HCT116 (cell line): ENCODE measurements around the gene NAA35. TPM values are rescaled to one million over a fixed set of nuclear protein-coding genes. Genes with fewer than 3 reads are reported as not detected.

Source experiments
- ATAC-seq: fragments of 200-7000 bp; cut with Tn5 transposase; 2 replicates; pipeline ENCODE4 v1.9.1; 2020; ENCODE audit warnings: mild to moderate bottlenecking, moderate library complexity
- BruUV-seq: library from RNA; stranded (reverse); fragments of 400-500 nt; replicated peaks from 2 replicates; lab custom pipeline; 2021; lab: Mats Ljungman, UMichigan
- CTCF ChIA-PET: fragments of 300-600 bp; sonication (Branson Sonifier 250); formaldehyde crosslinking; loops from one replicate; lab custom pipeline; 2021; ENCODE audit warnings: antibody characterized with exemption; lab: Charles Lee
- POLR2A ChIA-PET: fragments of 300-600, 350-600 bp; sonication (Branson Sonifier 250); formaldehyde crosslinking; loops from one replicate; lab custom pipeline; 2021; ENCODE audit warnings: antibody characterized with exemption; lab: Charles Lee
- RAD21 ChIA-PET, 2 experiments: fragments of 300-600 bp; sonication (Branson Sonifier 250); formaldehyde crosslinking; loops; one replicate each; lab custom pipeline; 2023; ENCODE audit warnings: low total read pairs in 2 of 2; ENCODE audit not compliant: uncharacterized antibody in 2 of 2, unreplicated experiment in 2 of 2, low non-redundant PET in 1 of 2; lab: Charles Lee
- DNase-seq: peaks from one replicate; pipeline ENCODE4 v3.0.0-alpha.2; 2010; ENCODE audit warnings: low read depth, low spot score
- H2AFZ ChIP-seq: fragments of 200-600 bp; shearing (Covaris generic), sonication (generic); 2 replicates; pipeline ENCODE4 v1.6.1; 2017; ENCODE audit warnings: low read depth, mixed run types, mixed read lengths, antibody characterized with exemption, low read length; ENCODE audit not compliant: poor library complexity, severe bottlenecking
- H3K27ac ChIP-seq: 2 replicates; pipeline ENCODE4 v1.5.1; 2012; ENCODE audit warnings: low read depth, low read length
- H3K27me3 ChIP-seq: fragments of 200-600 bp; sonication (generic); 2 replicates; pipeline ENCODE4 v1.6.1; 2016; ENCODE audit warnings: mixed run types, low read length, mixed read lengths; ENCODE audit not compliant: insufficient read depth
- H3K36me3 ChIP-seq, 2 experiments: fragments of 200-500 bp in 1 of 2; fragments of 200-600 bp in 1 of 2; sonication (Bioruptor generic) in 1 of 2; sonication (generic) in 1 of 2; 2 replicates each; pipeline versions ENCODE4 v1.5.1 to v1.6.1; 2014 to 2016; ENCODE audit warnings: low read length in 2 of 2, inconsistent platforms in 1 of 2, mixed read lengths in 1 of 2, mixed run types in 1 of 2; ENCODE audit not compliant: insufficient read depth in 2 of 2, control insufficient read depth in 1 of 2
- H3K4me1 ChIP-seq, 2 experiments: fragments of 200-600 bp in 1 of 2; sonication (generic) in 1 of 2; 2 replicates each; pipeline versions ENCODE4 v1.5.1 to v1.6.1; 2012 to 2017; ENCODE audit warnings: low read length in 2 of 2, inconsistent platforms in 1 of 2, mild to moderate bottlenecking in 1 of 2, mixed read lengths in 1 of 2, mixed run types in 1 of 2, moderate library complexity in 1 of 2; ENCODE audit not compliant: insufficient read depth in 2 of 2, control insufficient read depth in 1 of 2
- H3K4me2 ChIP-seq: fragments of 200-600 bp; sonication (generic); 2 replicates; pipeline ENCODE4 v1.6.1; 2017; ENCODE audit warnings: mixed run types, low read length, mixed read lengths
- H3K4me3 ChIP-seq, 2 experiments: fragments of 200-600 bp in 1 of 2; sonication (generic) in 1 of 2; replicated peaks in 1 of 2; 2 replicates each; pipeline ENCODE4 v1.5.1; 2011 to 2016; ENCODE audit warnings: low read length in 2 of 2, control low read depth in 1 of 2, low read depth in 1 of 2, mild to moderate bottlenecking in 1 of 2, mixed read lengths in 1 of 2, mixed run types in 1 of 2
- H3K79me2 ChIP-seq: fragments of 200-600 bp; sonication (generic); 2 replicates; pipeline ENCODE4 v1.6.1; 2017; ENCODE audit warnings: mild to moderate bottlenecking, mixed run types, low read length, moderate library complexity, mixed read lengths; ENCODE audit not compliant: insufficient read depth
- H3K9ac ChIP-seq: fragments of 200-600 bp; sonication (generic); 2 replicates; pipeline ENCODE4 v1.6.1; 2016; ENCODE audit warnings: low read length, mixed read lengths
- H3K9me2 ChIP-seq: fragments of 200-600 bp; sonication (generic), shearing (Covaris generic); 2 replicates; pipeline ENCODE4 v1.6.1; 2017; ENCODE audit warnings: mixed run types, mild to moderate bottlenecking, moderate library complexity; ENCODE audit not compliant: insufficient read depth
- H3K9me3 ChIP-seq, 2 experiments: fragments of 200-500 bp in 1 of 2; fragments of 200-600 bp in 1 of 2; sonication (Bioruptor generic) in 1 of 2; sonication (generic) in 1 of 2; 2 replicates each; pipeline ENCODE4 v1.6.1; 2014 to 2017; ENCODE audit warnings: low read length in 2 of 2, mixed read lengths in 2 of 2, inconsistent platforms in 1 of 2, low read depth in 1 of 2, mild to moderate bottlenecking in 1 of 2, mixed run types in 1 of 2, moderate library complexity in 1 of 2; ENCODE audit not compliant: control insufficient read depth in 1 of 2, insufficient read depth in 1 of 2
- H4K20me1 ChIP-seq: fragments of 200-600 bp; sonication (generic), shearing (Covaris generic); 2 replicates; pipeline ENCODE4 v1.6.1; 2017; ENCODE audit warnings: mixed run types, mild to moderate bottlenecking, moderate library complexity; ENCODE audit not compliant: insufficient read depth
- CTCF ChIP-seq, 3 experiments: fragments of 200-600 bp in 1 of 3; sonication (generic) in 1 of 3; IDR thresholded peaks in 2 of 3; conservative IDR thresholded peaks in 1 of 3; 2 replicates each; pipeline ENCODE4 v1.5.1; 2012 to 2017; ENCODE audit warnings: low read depth in 2 of 3, low read length in 2 of 3, antibody characterized with exemption in 1 of 3, borderline replicate concordance in 1 of 3, control low read depth in 1 of 3, mild to moderate bottlenecking in 1 of 3, mixed read lengths in 1 of 3, mixed run types in 1 of 3, moderate library complexity in 1 of 3; ENCODE audit not compliant: insufficient read depth in 1 of 3
- EGR1 ChIP-seq: IDR thresholded peaks from 2 replicates; pipeline ENCODE4 v1.6.1; 2012; ENCODE audit warnings: low read depth
- ELF1 ChIP-seq: IDR thresholded peaks from 2 replicates; pipeline ENCODE4 v1.6.1; 2012; ENCODE audit warnings: low read depth, borderline replicate concordance
- FOSL1 ChIP-seq: IDR thresholded peaks from 2 replicates; pipeline ENCODE4 v1.6.1; 2012; ENCODE audit warnings: low read depth
- JUND ChIP-seq: IDR thresholded peaks from 2 replicates; pipeline ENCODE4 v1.6.1; 2012
- POLR2AphosphoS5 ChIP-seq: IDR thresholded peaks from 2 replicates; pipeline ENCODE4 v1.6.1; 2011; ENCODE audit warnings: mild to moderate bottlenecking, low read depth, low read length, moderate library complexity
- RAD21 ChIP-seq: IDR thresholded peaks from 2 replicates; pipeline ENCODE4 v1.6.1; 2012; ENCODE audit warnings: low read depth, mild to moderate bottlenecking
- REST ChIP-seq: IDR thresholded peaks from 2 replicates; pipeline ENCODE4 v1.6.1; 2012; ENCODE audit warnings: low read depth
- SRF ChIP-seq: IDR thresholded peaks from 2 replicates; pipeline ENCODE4 v1.6.1; 2012; ENCODE audit warnings: low read depth
- TCF7L2 ChIP-seq: IDR thresholded peaks from 2 replicates; pipeline ENCODE4 v1.7.0; 2011; ENCODE audit warnings: borderline replicate concordance, inconsistent platforms; ENCODE audit not compliant: insufficient read depth, insufficient read length; ENCODE audit errors: extremely low read depth
- YY1 ChIP-seq: IDR thresholded peaks from 2 replicates; pipeline ENCODE4 v1.6.1; 2011; ENCODE audit warnings: low read length, low read depth, moderate library complexity, mild to moderate bottlenecking; ENCODE audit not compliant: insufficient replicate concordance; ENCODE audit errors: extremely low read depth
- ZBTB33 ChIP-seq: IDR thresholded peaks from 2 replicates; pipeline ENCODE4 v1.6.1; 2011; ENCODE audit warnings: mild to moderate bottlenecking, low read length, moderate library complexity; ENCODE audit not compliant: insufficient replicate concordance; ENCODE audit errors: extremely low read depth
- ZNF274 ChIP-seq: fragments of 200-500 bp; sonication (Bioruptor generic); IDR thresholded peaks from 2 replicates; pipeline ENCODE4 v1.6.1; 2014; ENCODE audit warnings: mild to moderate bottlenecking, low read depth, low read length, inconsistent platforms
- intact Hi-C: fragments of 100-400 bp; cut with micrococcal nuclease; formaldehyde crosslinking; loops from 2 replicates; pipeline ENCODE4 v1.10.0; 2022
- total RNA-seq: library from RNA; stranded (reverse); gene quantifications from one replicate; pipeline ENCODE4 v1.2.1, GENCODE V29; 2021; ENCODE audit not compliant: unreplicated experiment

Gene NAA35
- total RNA-seq, 1 experiment from 2014 or later: 37.0 TPM

GRCh38 chr9:85909390-85909789 lies 31.6 kb upstream of the NAA35 start (continued):
- no peak for TF ChIP-seq REST
- TF ChIP-seq POLR2AphosphoS5: no peak
- no peak for TF ChIP-seq FOSL1

GRCh38 chr9:85914108-85914507 lies 26.8 kb upstream of the NAA35 start:
- no peaks in the 10 kb centered on the region for H3K27me3 ChIP-seq
- BruUV-seq: no TSS peak
- no peaks in the 10 kb centered on the region for H3K36me3 ChIP-seq
- no peaks in the 10 kb centered on the region for H3K4me1 ChIP-seq
- no peaks in the 10 kb centered on the region for H4K20me1 ChIP-seq
- intact Hi-C loops: no loop called here
- no peaks in the 10 kb centered on the region for H3K79me2 ChIP-seq
- H3K9me3 ChIP-seq: no peaks in the 10 kb centered on the region
- no peak overlapping the region for H3K4me3 ChIP-seq
- ATAC-seq: no peak
- no peaks in the 10 kb centered on the region for H3K9me2 ChIP-seq
- no peak overlapping the region for H3K27ac ChIP-seq
- CTCF ChIA-PET: no interaction called here
- H3K4me2 ChIP-seq: no peak overlapping the region
- no peak overlapping the region for H2AFZ ChIP-seq
- RAD21 ChIA-PET: no interaction called here
- POLR2A ChIA-PET: no interaction called here
- DNase-seq: no peak
- H3K9ac ChIP-seq: no peak overlapping the region
- TF ChIP-seq TCF7L2 (no peak), ZBTB33 (no peak), SRF (no peak), YY1 (no peak), ELF1 (no peak), JUND (no peak), REST (no peak), RAD21 (no peak), CTCF (IDR thresholded peaks at IDR 0.05 in 2 of 3, conservative IDR thresholded peaks at IDR 0.05 in 1 of 3; ENCODE audit: borderline replicate concordance in 1 of 3, insufficient read depth in 1 of 3, low read depth in 2 of 3, low read length in 2 of 3) (no peak), EGR1 (no peak), ZNF274 (no peak)
